Stimulated activated CD8-positive, alpha-beta memory T cell treated with anti-CD3 and anti-CD28 coated beads, Interleukin-2, amount 100 ng/mL, for 1 hour (primary cell): ENCODE data around the gene PRKAG2.

Source experiments
- DNase-seq, 2 donors: peaks; one replicate each; pipeline ENCODE4 v3.0.0-alpha.2; 2020; ENCODE audit warnings: low read depth in 2 of 2

The PRKAG2 gene

DNA sequence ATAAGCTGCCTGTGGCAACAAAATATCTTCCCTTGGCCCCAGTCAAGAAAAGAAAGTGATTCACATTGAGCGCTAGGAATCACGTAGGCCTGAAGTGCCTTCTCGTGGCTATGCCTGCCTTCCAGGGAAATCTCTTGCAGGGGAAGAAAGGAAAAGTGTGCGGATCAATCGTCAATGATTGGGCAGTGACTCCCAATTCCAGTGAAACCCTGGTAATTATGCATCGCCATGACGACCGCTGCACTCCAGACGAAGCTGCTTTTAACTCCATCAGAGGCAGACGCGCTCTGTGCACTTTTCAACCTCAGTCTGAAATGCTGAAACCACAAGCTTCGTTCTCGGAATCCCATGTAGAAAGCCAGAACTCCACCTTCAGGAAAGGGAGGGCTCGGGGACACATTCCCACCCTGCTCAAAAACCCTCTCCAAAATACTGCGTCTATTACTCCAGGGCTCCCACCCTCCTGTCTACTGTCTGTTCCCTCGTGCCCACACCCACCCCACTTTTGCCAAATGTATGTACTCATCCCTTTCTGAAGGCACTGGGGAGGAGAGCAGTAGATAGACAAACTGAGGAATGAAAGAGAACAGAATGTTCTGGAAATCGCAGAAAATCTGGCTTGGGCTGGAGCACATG lies 24.2 kb upstream of the PRKAG2 start:
- no peak for DNase-seq

GRCh38 chr7:151900591-151900985 lies 23.7 kb upstream of the PRKAG2 start:
- DNase-seq, result no peak

DNA sequence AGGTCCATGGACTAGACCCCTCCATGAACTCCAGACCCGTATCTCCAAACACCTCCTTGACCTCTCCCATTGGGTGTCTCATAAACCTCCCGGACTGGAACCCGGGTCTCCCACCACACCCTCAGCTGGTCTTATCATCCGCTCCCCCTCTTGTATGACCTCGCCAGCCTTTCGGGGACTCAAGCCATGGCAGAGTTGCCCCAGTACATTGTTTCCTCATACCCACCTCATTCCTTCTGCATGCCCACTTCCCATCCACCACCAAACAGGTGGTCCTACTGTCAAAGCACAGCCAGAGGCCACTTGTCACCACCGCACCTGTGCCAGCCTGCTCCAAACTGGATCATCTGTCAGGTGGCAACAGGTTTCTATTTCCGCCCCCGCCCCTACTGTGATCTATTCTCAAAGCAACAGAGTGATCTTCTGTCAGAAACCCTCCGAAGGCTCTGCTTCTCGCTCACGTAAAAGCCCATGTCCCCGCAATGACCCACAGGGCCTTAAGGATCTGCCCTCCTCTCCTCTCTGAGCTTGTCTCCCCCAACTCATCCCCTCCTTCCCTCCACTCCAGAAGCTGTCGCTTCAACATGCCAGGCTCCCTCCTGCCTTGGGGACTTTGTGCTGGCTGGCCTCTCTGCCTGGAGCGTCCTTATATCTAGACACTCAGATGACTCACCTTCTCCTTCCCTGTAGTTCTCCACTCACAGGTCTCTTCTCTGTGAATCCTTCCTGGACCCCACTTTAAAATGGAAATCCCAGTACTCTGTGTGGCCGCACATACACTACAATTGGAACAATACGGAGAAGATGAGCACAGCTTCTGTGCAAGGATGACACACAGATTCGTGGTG lies 22.8 kb upstream of the PRKAG2 start:
- no peak for DNase-seq

- no peak for DNase-seq
Measured at GRCh38 chr7:151897951-151898686, 21.2 kb upstream of the PRKAG2 start.

GRCh38 chr7:151897161-151897731 lies 20.3 kb upstream of the PRKAG2 start:
- DNase-seq, result no peak

DNA sequence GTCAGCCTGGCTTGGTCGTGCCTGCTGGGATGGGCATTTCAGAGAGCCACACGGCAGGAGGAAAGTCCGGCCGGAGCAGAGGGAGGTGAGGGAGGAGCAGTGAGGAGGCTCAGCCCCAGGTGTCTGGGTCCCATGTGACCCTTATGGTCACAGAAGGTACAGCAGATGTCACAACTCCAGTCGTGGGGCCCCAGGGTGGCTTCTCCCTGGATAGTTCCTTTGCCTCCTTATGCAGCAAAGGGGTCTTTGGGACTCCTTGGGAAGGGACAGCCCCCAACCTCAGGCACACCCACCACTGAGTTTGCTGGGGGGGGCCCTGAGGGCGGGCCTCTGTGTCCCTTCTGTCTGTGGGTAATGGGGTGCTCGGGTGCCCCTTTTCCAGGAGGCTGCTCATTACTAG lies 19.6 kb upstream of the PRKAG2 start:
- DNase-seq, result no peak

GRCh38 chr7:151896086-151896485 lies 19.2 kb upstream of the PRKAG2 start:
- DNase-seq, result no peak

DNA sequence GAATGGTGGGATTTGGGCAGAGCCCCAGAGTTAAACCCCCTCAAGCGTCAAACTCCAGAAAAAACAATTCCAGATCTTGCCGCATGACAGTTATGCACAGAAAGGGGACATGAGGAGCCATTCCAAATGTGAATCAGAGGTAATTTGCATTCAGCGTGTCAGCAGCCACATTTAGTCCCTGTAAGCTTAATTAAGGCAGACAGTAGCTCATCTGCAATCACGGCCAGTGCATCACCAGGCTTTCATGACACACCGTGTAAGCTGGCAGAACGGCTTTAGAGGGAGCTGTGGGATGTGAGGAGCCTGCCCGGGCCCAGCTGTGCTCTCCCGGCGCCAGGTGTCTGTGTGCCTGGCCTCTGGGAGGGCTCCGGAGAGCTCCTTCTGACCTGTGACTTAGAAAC lies 18.7 kb upstream of the PRKAG2 start:
- DNase-seq, result no peak

DNA sequence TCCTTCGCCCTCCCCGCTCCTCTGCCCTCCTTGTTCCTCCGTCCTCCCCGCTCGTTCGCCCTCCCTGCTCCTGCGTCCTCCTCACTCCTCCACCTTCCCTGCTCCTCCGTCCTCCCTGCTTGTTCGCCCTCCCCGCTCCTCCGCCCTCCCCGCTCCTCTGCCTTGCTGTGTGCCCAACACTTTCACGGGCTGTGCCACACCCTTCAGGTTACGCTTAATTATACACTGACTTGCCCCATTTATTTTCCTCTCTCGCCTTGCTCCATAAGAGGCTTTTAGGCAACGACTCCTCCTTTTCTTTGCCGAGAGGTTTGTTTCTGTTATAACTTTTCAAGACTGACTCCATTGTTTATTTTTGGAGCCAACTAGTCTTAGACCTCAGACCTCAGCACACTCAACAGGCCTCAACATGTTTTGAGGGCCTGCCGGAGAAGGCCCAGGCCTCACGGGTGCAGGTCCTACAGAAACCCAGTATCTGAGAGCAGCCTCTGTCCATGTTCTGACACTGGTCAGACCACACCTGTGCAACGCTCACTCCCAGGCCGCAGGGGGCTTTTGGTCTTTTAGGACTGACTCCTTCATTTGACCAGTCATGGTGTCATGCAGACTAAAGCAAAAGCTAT lies 18.2 kb upstream of the PRKAG2 start:
- no peak for DNase-seq

GRCh38 chr7:151894111-151895007 lies 17.4 kb upstream of the PRKAG2 start:
- no peak for DNase-seq

- no peak for DNase-seq
Measured at GRCh38 chr7:151893405-151893923, 16.5 kb upstream of the PRKAG2 start.

GRCh38 chr7:151891753-151892152 lies 14.8 kb upstream of the PRKAG2 start:
- no peak for DNase-seq

GRCh38 chr7:151891182-151891581 lies 14.3 kb upstream of the PRKAG2 start:
- no peak for DNase-seq

DNA sequence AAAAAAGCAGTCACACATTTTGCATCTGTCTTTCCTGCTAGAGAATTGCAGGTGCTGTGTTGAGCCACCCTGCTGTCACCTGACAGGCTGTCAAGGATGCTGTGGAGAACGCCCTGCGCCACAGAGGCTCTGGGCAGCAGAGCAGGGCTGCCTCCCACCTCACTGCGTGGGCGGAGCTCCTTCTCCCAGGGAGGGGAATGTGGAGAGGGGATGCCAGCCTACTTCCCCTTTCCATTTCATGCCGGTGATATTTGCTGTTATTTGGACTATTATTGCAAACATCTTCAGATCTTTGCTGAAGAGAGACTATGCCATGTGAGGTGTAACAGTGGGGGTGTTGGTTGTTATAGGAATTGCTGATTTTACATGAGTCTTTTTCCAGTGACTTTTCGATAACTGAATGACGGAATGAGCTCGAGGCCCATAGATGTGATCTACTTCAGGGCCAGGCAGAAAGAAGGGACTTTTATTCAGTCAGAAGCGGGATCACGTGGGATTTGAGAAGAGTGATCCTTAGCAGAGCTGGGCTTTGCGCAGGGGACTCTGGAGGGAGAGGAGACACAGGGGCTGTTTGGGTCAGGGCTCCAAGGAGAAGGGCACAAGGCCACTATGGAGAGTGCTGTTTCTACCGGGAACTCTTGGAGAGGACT lies 13.6 kb upstream of the PRKAG2 start:
- no peak for DNase-seq

GRCh38 chr7:151889406-151890354 lies 12.8 kb upstream of the PRKAG2 start:
- no peak for DNase-seq

GRCh38 chr7:151888079-151889067 lies 11.5 kb upstream of the PRKAG2 start:
- no peak for DNase-seq

DNA sequence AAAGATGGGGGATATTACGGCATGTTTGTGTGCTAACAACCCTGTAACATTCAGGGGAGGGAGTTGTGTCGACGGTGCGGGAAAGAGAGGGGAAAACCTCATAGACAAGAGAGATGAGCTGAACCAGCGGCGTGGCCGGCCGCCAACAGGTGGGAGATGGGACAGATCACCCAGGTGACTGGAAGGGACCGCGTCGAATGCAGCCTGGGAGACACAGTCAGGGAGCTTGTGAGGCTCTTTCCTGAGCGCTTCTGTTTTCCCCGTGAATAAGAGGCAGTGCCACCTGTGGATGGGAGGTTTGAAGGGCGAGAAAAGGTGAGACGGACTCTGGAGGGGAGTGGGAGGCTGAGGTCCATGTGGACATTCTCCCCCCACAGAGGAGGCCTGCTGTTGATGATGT lies 9.9 kb upstream of the PRKAG2 start:
- no peak for DNase-seq

- no peak for DNase-seq
Measured at GRCh38 chr7:151885202-151885580, 8.3 kb upstream of the PRKAG2 start.
